H1 (cell line): ENCODE data around the gene KCNJ12. TPM values are rescaled to one million over a fixed set of nuclear protein-coding genes. Genes with fewer than 3 reads are reported as not detected.
"Not testable (repeated sequence)": the region's sequence is repeated elsewhere in the genome, so short reads cannot be mapped to it uniquely, and the experiment has no call there.

ENCODE experiments used
- CTCF ChIA-PET: fragments of 300-600 bp; sonication (Branson Sonifier 250); formaldehyde crosslinking; loops from one replicate; lab custom pipeline; 2021; ENCODE audit not compliant: partially characterized antibody; lab: Charles Lee
- POLR2A ChIA-PET: fragments of 300-600 bp; sonication (Branson Sonifier 250); formaldehyde crosslinking; loops from one replicate; lab custom pipeline; 2021; ENCODE audit warnings: inconsistent platforms; ENCODE audit not compliant: partially characterized antibody; lab: Charles Lee
- DNase-seq, 2 experiments: peaks; one replicate each; pipeline versions ENCODE4 v3.0.0 to v3.0.0-alpha.2; 2010 to 2022; ENCODE audit warnings: low spot score in 2 of 2, low read depth in 1 of 2, mixed read lengths in 1 of 2
- FAIRE-seq: peaks from 2 replicates; lab custom pipeline; 2011; peaks lifted over from hg19 to GRCh38; lab: Jason Lieb, UNC
- H2AFZ ChIP-seq: 2 replicates; pipeline ENCODE4 v1.8.1; 2012; ENCODE audit warnings: low read length, inconsistent platforms
- H2AK5ac ChIP-seq: 2 replicates; pipeline ENCODE4 v1.6.1; 2013; ENCODE audit warnings: low read depth, low read length
- H2BK120ac ChIP-seq: replicated peaks from 2 replicates; pipeline ENCODE3; 2013; ENCODE audit warnings: low read depth, low read length, inconsistent platforms
- H2BK12ac ChIP-seq: 2 replicates; pipeline ENCODE4 v1.6.1; 2013; ENCODE audit warnings: low read depth, low read length
- H2BK15ac ChIP-seq: 2 replicates; pipeline ENCODE4 v1.6.1; 2013; ENCODE audit warnings: low read length
- H2BK20ac ChIP-seq: 2 replicates; pipeline ENCODE4 v1.6.1; 2013; ENCODE audit warnings: low read length
- H2BK5ac ChIP-seq: 2 replicates; pipeline ENCODE4 v1.6.1; 2013; ENCODE audit warnings: low read depth, low read length
- H3K14ac ChIP-seq: 2 replicates; pipeline ENCODE4 v1.6.1; 2013; ENCODE audit warnings: inconsistent platforms; ENCODE audit not compliant: insufficient read length
- H3K18ac ChIP-seq: 2 replicates; pipeline ENCODE4 v1.6.1; 2013; ENCODE audit warnings: low read length; ENCODE audit errors: extremely low read depth
- H3K23ac ChIP-seq: 2 replicates; pipeline ENCODE4 v1.6.1; 2013; ENCODE audit warnings: inconsistent platforms; ENCODE audit not compliant: insufficient read length
- H3K23me2 ChIP-seq: 2 replicates; pipeline ENCODE4 v1.6.1; 2013; ENCODE audit warnings: low read depth, low read length
- H3K27ac ChIP-seq: 2 replicates; pipeline ENCODE4 v1.6.1; 2011; ENCODE audit warnings: low read depth, low read length, inconsistent platforms
- H3K27me3 ChIP-seq, 4 experiments: replicated peaks in 1 of 4; 1 replicate in 1 of 4; 2 replicates in 3 of 4; pipeline versions ENCODE4 v1.6.1 to v1.8.1; 2011 to 2013; ENCODE audit warnings: low read length in 3 of 4, mild to moderate bottlenecking in 3 of 4, inconsistent platforms in 2 of 4, mixed read lengths in 2 of 4, moderate library complexity in 1 of 4; ENCODE audit not compliant: control insufficient read depth in 3 of 4, insufficient read depth in 3 of 4; ENCODE audit errors: extremely low read depth in 1 of 4
- H3K36me3 ChIP-seq, 4 experiments: 2 replicates each; pipeline versions ENCODE4 v1.6.1 to v1.8.1; 2011 to 2013; ENCODE audit warnings: mild to moderate bottlenecking in 4 of 4, low read length in 3 of 4, moderate library complexity in 2 of 4, control low read depth in 1 of 4, inconsistent platforms in 1 of 4; ENCODE audit not compliant: insufficient read depth in 4 of 4, control insufficient read depth in 2 of 4
- H3K4ac ChIP-seq: replicated peaks from 2 replicates; pipeline ENCODE3; 2013; ENCODE audit warnings: low read length, low read depth, mixed read lengths, inconsistent platforms; ENCODE audit not compliant: insufficient read length
- H3K4me1 ChIP-seq, 4 experiments: replicated peaks in 1 of 4; 1 replicate in 1 of 4; 2 replicates in 3 of 4; pipeline versions ENCODE4 v1.6.1 to v1.8.1; 2011 to 2013; ENCODE audit warnings: low read length in 3 of 4, inconsistent platforms in 2 of 4, mixed read lengths in 1 of 4; ENCODE audit not compliant: insufficient read depth in 4 of 4, control insufficient read depth in 3 of 4
- H3K4me2 ChIP-seq, 2 experiments: 2 replicates each; pipeline versions ENCODE4 v1.6.1 to v1.8.1; 2011 to 2013; ENCODE audit warnings: low read depth in 2 of 2, low read length in 2 of 2, control low read depth in 1 of 2, inconsistent platforms in 1 of 2, mild to moderate bottlenecking in 1 of 2; ENCODE audit not compliant: insufficient read depth in 1 of 2
- H3K4me3 ChIP-seq, 4 experiments: fragments of 200-600, 300-600 bp in 1 of 4; sonication (generic), shearing (Covaris generic), sonication (Bioruptor Twin) in 1 of 4; 2 replicates each; pipeline versions ENCODE4 v1.5.1 to v1.8.1; 2011 to 2016; ENCODE audit warnings: low read length in 4 of 4, low read depth in 3 of 4, control low read depth in 2 of 4, inconsistent platforms in 2 of 4, mild to moderate bottlenecking in 2 of 4, mixed read lengths in 1 of 4, moderate library complexity in 1 of 4; ENCODE audit not compliant: insufficient read depth in 2 of 4; ENCODE audit errors: extremely low read depth in 1 of 4
- H3K56ac ChIP-seq: replicated peaks from 2 replicates; pipeline ENCODE3; 2013; ENCODE audit warnings: low read depth, mild to moderate bottlenecking, mixed read lengths, low read length, inconsistent platforms; ENCODE audit not compliant: insufficient read length
- H3K79me1 ChIP-seq: 2 replicates; pipeline ENCODE4 v1.6.1; 2013; ENCODE audit warnings: low read depth, low read length, control low read depth
- H3K79me2 ChIP-seq, 2 experiments: 2 replicates each; pipeline versions ENCODE4 v1.6.1 to v1.8.1; 2012 to 2013; ENCODE audit warnings: low read length in 2 of 2, mild to moderate bottlenecking in 2 of 2, inconsistent platforms in 1 of 2; ENCODE audit not compliant: insufficient read depth in 2 of 2, control insufficient read depth in 1 of 2
- H3K9ac ChIP-seq, 4 experiments: replicated peaks in 1 of 4; 1 replicate in 1 of 4; 2 replicates in 3 of 4; pipeline versions ENCODE4 v1.6.1 to v1.8.1; 2011 to 2013; ENCODE audit warnings: low read depth in 3 of 4, low read length in 3 of 4, control low read depth in 2 of 4, mild to moderate bottlenecking in 2 of 4, moderate library complexity in 2 of 4, inconsistent platforms in 1 of 4; ENCODE audit errors: extremely low read depth in 1 of 4
- H3K9me3 ChIP-seq, 2 experiments: 2 replicates each; pipeline versions ENCODE4 v1.6.1 to v1.8.1; 2012 to 2013; ENCODE audit warnings: mild to moderate bottlenecking in 2 of 2, moderate library complexity in 2 of 2, control low read depth in 1 of 2, inconsistent platforms in 1 of 2, low read depth in 1 of 2, low read length in 1 of 2, mixed read lengths in 1 of 2; ENCODE audit not compliant: insufficient read depth in 2 of 2
- H4K20me1 ChIP-seq, 2 experiments: replicated peaks in 1 of 2; 2 replicates each; pipeline versions ENCODE3 to v1.8.1; 2011 to 2013; ENCODE audit warnings: inconsistent platforms in 2 of 2, low read length in 2 of 2, mild to moderate bottlenecking in 1 of 2; ENCODE audit not compliant: insufficient read depth in 2 of 2, control insufficient read depth in 1 of 2
- H4K5ac ChIP-seq: 2 replicates; pipeline ENCODE4 v1.6.1; 2013; ENCODE audit warnings: low read length, low read depth, mixed read lengths, inconsistent platforms; ENCODE audit not compliant: insufficient read length
- H4K8ac ChIP-seq: 2 replicates; pipeline ENCODE4 v1.8.0; 2013; ENCODE audit warnings: mild to moderate bottlenecking, moderate library complexity, low read length, inconsistent platforms; ENCODE audit not compliant: insufficient read depth; ENCODE audit errors: extremely low read depth
- H4K91ac ChIP-seq: replicated peaks from 2 replicates; pipeline ENCODE3; 2013; ENCODE audit warnings: low read length, mixed read lengths, inconsistent platforms; ENCODE audit not compliant: insufficient read length
- WGBS, 2 experiments: shearing (Covaris generic) in 1 of 2; methylation state at CpG; one replicate each; pipeline versions ENCODE4 v1.1.6 to v1.1.7; 2013 to 2015; ENCODE audit warnings: low lambda C conversion rate in 2 of 2, mixed read lengths in 2 of 2, inconsistent platforms in 1 of 2, low coverage in 1 of 2, missing lambda C conversion rate in 1 of 2; ENCODE audit not compliant: insufficient replicate concordance in 2 of 2, insufficient coverage in 1 of 2, insufficient read length in 1 of 2; ENCODE audit errors: extremely low coverage in 1 of 2, missing lambda C conversion rate in 1 of 2; 5-methylcytosine and 5-hydroxymethylcytosine counted together
- polyA plus RNA-seq, 7 experiments: library from polyadenylated mRNA; depleted of rRNA in 3 of 7; stranded (reverse) in 5 of 7; unstranded in 2 of 7; fragments of >200 nt in 5 of 7; fragments of 200-250 nt in 2 of 7; gene quantifications; 1 replicate in 5 of 7; 2 replicates in 1 of 7; 4 replicates in 1 of 7; pipeline versions ENCODE4 v1.2.1 to v1.2.3, GENCODE V29; 2011 to 2013; ENCODE audit warnings: missing spikeins in 2 of 7, mixed read lengths in 2 of 7
- total RNA-seq: library from RNA; stranded (reverse); fragmentation: NEBNext Ultra II Directional; extraction: Animal tissue kit (Norgen Biotek cat#: 25700); gene quantifications from 2 replicates; pipeline ENCODE4 v1.2.1, GENCODE V29; 2021

KCNJ12 gene
- total and polyA plus RNA-seq, 2 of the 8 experiments (the other 6 are each of a cell fraction or from before 2014, with no cell fraction given): 1.2 to 1.5 TPM

DNA sequence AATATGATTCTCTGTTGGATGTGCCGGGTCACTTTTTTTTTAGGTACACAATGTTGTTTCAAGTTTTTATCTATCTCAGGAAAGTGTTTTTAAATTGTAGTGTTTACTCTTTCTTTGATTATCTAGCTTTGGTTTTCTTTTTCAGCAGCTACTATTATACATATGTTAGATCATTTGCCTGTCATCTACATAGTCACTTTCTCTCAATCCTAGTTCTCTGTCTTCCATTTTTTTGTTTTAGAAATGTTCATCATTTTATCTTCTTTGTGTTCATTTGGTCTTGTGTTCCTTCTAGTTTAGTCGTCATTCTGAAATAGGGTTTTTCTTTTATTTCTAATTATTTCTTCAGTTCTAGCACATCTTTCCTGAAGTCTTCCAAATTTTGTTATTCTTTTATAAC, 47.4 kb upstream of the KCNJ12 start:
- H3K27me3 ChIP-seq, H3K79me2 ChIP-seq, H3K56ac ChIP-seq, H3K4me1 ChIP-seq, DNase-seq, H3K4me3 ChIP-seq, H2BK15ac ChIP-seq, H3K9me3 ChIP-seq, FAIRE-seq, H2BK12ac ChIP-seq, H3K9ac ChIP-seq, H2AFZ ChIP-seq, H3K14ac ChIP-seq, H4K8ac ChIP-seq, H2BK20ac ChIP-seq, H2AK5ac ChIP-seq, H3K23me2 ChIP-seq, H2BK5ac ChIP-seq, H4K91ac ChIP-seq, H3K27ac ChIP-seq, H3K4me2 ChIP-seq, H4K20me1 ChIP-seq, H3K18ac ChIP-seq, CTCF ChIA-PET, H3K23ac ChIP-seq, H2BK120ac ChIP-seq, H3K79me1 ChIP-seq, H3K4ac ChIP-seq, H3K36me3 ChIP-seq, POLR2A ChIA-PET, H4K5ac ChIP-seq: not testable (repeated sequence)
- WGBS, 2 experiments: 86% methylated on average over 2 of the region's 2 CpGs; no CpG with 5 or more reads in 1 of the 2 experiments
